ENCODE results near the gene YPEL3. TPM values are rescaled to one million over a fixed set of nuclear protein-coding genes. Genes with fewer than 3 reads are reported as not detected.
A peak's percentile ranks its signal among the peaks of the same experiment; 100 is the strongest.
"Not testable (repeated sequence)": the region's sequence is repeated elsewhere in the genome, so short reads cannot be mapped to it uniquely, and the experiment has no call there.

Gene YPEL3
- total RNA-seq, 1 donor from 2014 or later: 21.1 TPM

DNA sequence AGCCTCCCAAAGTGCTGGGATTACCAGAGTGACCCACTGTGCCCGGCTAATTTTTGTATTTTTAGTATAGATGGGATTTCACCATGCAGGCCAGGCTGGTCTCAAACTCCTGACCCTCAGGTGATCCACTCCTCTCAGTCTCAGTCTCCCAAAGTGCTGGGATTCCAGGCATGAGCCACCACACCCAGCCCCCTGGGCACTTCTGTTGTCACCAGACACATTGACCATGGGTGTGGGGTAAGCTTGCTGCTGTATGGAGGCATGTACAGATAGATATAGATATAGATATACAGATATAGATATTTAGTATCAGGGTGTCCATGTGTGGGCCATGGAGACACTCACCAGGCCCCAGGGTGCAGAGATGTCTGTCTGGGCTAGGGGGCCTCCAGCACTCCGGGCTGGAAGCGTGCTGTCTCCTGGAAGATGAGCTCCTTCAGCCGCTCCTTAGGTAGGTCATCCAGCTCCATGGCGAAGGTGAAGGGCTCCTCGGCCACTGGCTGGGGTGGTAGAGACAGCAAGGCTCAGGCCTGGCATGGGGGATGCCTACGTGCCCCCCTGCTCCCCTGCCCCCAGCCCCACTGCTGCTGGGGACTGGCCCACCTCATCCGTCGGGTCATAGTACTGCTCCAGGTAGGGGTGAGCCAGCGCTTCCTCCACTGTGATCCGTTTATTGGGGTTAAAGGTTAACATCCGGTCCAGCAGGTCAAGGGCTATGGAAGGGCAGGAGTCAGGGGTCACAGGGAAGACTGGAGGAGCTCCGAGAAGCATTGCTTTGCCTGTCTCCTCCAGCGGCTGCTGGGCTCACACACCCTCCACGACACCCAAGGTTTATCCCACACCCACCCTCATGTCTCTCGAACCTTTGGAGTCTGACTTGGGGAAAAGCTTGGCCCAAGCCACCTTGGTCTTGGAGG lies 20.5 kb upstream of the YPEL3 start:
- DNase-seq: no peak

DNA sequence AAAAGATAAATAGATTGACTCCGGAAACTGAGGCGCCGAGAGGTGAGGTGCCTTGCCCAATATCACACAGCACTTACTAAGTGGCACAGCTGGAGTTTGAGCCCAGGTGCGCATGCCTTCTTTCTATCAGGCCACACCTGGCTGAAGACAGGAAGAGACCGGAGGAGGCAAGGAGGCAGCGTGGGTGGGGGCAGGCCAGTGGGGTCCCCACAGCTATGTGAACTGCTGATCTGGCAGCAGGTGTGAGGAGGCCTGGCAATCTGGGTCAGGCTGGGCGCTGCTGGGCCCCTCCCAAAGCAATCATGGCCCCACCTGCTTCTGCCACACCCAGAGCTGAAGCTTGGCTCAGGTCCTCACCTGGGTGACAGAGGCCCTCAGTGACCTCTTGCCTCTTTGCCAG lies 19.2 kb upstream of the YPEL3 start:
- no peak for DNase-seq

DNA sequence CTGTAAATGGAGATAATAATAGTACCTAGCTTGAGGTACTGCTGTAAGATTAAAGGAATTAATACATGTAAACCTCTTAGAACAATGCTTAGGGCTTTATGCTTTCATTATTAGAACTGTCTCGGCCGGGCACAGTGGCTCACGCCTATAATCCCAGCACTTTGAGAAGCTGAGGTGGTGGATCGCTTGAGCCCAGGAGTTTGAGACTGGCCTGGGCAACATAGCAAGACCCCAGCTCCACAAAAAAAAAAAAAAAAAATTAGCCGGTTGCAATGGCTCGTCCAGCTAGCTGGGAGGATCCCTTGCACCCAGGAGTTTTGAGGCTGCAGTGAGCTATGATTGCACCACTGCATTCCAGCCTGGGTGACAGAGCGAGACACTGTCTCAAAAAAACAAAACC lies 18.8 kb upstream of the YPEL3 start:
- DNase-seq: not testable (repeated sequence)

DNA sequence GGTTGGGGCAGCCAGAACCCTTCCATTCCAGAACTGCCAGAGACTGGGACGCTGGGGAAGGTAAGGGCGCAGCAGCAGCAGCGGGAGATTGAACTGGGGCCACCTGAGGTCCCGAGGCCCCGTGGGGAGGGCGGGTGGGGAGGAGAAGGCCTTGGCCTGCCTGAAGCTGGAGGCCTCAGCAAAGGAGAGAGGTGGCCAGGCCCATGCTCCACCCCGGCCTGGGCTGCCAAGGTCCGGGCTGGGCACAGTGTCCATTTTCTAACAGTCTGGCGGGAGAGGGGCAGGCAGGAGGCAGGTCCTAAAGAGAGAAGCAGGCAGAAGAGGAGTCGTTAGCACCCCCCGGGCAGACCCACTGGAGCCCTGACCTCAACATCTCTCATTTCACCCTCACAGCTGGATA lies 18.4 kb upstream of the YPEL3 start:
- no peak for DNase-seq

DNA sequence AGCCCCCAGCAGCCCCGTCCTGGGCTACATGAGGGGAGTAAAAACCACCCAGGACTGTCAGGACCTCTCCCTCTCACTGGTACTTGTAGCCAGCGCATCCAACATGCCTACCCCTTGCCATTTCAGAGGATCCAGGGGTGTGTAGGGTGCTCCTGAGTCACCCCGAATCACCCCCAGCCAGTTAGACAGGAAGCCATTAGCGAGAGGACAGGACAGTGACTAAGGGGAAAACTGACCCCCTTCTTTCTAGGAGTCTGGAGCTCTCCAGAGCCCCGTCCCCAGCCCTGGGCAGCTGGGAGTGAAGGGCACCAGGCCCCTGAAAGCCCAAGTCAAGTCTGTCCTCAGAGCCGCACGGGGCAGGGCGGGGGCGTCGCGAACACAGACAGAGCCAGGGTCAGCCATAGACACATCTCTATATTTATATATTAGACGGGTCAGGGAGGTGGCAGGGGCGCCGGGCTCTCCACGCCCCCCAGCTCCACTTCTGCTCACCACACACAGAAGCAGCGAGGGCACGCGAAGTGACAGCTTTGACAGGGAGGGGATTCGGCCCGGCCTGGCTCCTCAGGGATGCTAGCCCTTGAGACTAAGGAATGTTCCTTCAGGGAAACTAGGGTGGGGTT lies 17.8 kb upstream of the YPEL3 start:
- DNase-seq: no peak

DNA sequence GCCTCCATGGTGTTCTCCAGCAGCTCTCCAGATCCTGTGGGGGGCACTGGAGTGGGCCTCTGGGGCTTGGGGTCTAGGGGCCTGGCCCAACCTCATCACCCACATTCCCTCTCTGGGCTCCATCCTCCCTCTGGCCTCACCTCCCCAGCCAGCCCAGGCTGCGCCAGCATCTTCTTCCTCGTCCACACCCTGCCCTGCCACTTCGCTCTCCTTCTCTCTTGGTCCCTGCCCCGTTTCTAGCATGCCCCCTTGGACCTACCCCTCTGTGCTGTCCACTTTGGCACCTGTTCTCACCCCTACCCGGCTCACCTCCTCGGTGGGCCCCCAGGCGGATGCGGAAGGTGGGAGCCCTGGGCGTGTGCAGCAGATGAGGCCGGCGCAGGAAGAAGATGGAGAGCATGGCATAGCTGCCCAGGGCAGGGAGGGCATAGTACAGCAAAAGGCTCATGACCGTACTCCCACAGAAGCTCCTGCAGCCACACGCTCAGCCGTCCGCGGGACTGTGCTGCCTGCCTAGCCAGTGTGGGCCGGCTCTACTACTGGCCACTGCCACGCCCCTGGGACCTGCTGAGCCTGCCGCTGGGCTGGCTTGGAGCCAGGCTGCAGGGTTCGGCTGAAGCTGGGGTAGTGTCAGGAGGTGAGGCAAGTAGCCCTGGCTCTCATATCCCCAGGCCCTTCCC lies 17.2 kb upstream of the YPEL3 start, which contains the start of gene GDPD3:
Gene GDPD3 (minus strand): TSS at position 507 of the 680 bp plus-strand sequence. CDS start 59 bp downstream, at position 448.
- no peak for DNase-seq

DNA sequence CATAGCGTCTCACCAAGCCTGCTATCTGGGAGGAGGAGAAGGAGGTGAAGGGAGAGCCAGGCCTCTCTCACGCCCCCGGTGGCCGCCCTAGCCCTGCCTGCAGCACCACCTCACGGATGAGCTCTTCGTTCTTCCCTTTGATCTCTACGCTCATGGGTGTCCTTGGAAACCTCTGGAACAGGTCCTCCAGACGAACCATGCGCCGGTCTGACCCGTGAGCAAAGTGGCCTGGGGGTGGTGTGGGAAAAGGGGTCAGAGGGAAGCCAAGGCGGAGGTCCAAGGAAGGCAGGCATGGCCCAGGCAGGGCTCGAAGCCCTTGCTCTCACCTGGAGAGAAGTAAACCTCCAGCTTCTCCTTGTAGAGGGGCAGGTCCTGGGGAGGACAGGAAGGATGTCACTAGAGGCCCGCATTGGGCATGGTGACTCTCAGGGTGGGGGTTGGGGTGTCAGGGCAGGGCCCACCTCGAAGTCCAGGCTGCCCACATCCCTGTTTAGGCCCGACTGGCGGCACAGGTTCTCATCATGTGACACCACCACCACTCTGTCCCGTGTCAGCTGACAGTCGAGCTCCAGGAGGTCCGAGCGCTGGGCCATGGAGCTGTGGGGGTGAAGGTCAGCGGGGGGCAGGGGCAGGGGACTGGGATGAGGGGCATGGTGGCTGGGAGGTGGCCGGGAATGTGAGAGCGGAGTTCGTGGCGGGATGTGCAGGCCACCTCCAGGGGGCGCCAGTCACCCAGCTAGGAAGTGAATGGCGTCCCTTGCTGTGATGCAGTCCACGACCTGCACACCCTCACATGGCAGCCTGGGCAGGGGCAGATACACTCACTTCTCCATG lies 16.4 kb upstream of the YPEL3 start:
- no peak for DNase-seq

DNA sequence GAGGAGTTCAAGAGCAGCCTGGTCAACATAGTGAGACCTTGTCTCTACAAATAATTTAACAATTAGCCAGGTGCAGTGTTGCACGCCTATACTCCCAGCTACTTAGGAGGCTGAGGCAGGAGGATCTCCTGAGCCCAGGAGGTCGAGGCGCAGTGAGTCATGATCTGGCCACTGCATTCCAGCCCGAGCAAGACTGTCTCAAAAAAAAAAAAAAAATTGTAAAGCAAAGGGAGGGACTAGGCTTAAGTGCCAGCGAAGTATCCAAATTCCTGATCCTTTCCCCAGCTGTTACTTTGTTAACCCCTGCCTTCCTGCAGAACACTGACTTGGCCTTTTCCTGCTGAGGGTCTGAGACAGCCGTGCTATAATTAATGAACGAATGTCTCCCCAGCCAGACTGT lies 14.6 kb upstream of the YPEL3 start:
- no peak for DNase-seq

DNA sequence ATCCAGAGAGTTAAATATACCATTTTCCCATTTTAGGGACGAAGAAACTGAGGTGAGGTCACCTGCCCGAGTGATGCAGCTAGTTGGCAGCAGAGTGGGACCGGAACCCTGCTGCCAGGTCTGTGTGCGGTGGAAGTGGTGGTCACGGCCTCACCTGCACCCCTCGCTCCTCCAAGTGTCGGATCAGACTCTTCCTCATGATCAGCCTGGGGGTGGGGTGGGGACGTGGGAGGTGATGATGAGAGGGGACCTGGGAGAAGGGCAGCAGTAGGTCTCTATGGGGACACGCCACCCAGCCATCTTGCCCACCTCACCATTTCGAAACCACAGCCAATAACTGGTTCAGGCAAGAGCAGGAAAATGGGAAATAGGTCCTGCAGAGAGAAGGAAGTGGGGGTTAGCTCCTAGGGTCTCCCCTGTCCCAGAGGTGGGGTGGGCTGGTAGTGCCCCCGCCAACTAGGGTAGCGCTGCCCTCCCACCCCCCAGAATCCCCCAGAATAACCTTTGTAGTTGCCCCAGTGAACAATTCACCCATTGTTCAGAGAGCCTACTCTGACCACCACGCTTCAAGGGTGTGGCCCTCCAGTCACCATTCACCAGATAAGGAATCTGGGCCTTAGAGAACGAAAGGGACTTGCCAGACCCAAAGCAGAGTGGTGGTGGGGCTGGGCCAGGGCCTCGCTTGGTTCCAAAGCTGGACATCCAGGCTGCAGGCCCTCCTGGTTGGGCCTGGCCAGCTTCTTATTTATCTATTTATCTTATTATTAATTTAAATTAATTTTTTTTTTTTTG lies 12.2 kb upstream of the YPEL3 start:
- no peak for DNase-seq

DNA sequence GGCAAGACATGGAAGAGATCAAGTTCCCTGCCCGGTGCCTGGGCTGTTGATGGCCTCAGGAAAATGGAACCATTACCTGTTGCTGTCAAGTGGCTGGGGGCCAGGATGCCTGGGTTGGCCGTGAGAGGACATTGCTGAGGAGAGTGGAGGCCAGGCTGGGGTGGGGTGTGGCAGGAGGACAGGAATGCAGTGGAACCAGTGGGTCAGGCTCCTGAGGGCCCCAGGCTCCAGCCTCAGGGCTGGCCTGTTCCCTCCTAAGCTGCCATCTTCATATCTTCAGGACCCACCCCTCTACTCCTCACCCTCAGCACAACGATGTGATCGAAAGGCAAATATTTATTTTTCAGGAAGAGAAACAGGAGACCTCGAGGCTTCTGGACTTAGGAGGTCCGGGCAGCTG lies 8.5 kb upstream of the YPEL3 start:
- no peak for DNase-seq

DNA sequence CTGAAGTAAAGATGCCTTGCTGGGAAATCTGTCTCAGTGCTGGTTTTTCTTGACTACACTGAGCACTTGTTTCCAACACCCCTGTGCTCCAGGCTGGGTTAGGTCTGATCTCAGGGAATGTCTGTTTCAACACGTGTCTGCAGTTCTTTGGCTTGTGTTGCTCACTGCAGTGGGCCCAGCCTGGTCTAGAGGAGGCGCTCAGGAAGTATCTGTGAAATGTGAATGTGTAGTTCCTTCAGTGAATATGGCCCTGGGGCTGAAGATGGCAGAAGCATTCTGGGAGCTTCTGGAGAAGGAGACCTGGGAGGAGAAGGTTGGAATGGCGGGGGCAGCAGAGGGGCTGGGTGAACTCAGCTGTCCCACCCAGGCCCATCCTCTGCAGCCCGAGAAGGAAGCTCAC lies 8.1 kb upstream of the YPEL3 start:
- no peak for DNase-seq

DNA sequence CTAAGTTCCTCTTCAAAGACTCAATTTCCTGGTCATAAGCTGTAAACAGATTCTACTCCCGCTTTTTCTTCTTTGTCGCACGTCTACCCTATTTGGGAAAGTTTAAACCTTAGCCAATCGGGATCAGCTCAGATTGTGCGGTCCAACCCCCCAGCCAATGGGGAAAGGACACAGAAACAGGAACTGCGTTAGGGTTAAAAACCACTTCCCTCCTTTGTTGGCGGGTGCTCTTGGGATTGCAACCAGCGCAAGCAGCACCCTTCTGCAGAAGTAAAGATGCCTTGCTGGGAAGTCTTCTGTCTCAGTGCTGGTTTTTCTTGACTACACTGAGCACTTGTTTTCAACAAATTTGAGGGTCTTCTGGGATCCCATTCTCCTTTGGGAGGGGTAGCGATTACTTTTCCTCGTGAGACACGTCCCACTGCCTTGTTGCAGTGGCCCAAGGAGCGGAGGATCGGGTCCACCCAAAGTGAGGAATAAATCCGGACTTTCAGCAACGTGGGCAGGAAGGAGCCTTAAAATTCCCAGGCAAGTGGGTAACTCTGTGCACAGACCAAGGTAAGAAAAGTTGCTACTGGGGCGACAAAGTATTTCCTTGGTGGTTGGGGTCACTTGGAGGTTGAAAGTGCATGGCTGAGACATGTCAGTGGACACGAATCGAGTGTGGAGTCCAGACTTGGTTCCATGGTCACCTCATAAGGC lies 1.0 kb upstream of the YPEL3 start:
- DNase-seq: no peak

DNA sequence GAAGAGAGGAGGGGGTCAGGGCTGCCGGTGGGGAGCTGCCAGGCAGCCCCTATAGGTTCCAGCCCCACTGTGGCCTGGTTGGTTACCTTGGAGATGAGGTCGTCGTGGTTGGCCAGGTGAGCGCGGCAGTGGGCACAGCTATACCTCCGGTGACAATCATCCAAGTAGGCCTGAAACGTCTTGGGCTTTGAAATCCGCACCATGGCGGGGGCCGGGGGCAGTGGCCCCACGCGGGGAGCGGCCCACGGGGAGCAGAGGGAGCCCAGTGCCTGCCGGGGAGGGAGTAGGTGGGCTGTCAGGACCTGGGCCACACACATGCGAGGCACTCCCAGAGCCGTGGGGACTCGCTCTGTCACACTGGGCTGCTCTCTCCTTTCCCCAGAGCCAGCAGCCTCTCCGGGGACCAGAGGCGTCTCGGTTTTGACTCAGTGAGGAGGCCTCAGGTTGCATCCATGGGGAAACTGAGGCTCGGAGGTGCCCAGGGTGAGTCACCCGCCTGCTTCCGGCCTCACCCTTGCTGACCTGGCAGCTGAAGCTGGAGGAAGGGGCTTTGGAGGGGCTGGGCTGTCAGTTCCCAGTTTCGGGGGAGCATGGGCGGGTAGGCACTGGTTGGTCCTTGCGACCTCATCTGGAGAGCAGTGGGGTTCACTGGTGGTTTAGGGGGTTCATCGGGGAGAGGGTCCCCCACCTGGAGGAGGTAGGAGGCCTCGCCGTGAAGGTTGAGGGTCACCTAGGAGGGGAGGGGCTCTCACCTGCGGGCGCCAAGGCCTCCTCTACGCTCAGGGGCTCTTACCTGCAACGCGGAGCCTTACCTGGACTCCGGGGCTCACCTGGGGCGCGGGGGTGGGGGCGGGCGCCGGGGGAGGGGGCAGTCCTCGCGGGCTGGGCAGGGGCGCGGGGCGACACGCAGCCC lies 591 bp downstream of the YPEL3 start:
- no peak for DNase-seq

DNA sequence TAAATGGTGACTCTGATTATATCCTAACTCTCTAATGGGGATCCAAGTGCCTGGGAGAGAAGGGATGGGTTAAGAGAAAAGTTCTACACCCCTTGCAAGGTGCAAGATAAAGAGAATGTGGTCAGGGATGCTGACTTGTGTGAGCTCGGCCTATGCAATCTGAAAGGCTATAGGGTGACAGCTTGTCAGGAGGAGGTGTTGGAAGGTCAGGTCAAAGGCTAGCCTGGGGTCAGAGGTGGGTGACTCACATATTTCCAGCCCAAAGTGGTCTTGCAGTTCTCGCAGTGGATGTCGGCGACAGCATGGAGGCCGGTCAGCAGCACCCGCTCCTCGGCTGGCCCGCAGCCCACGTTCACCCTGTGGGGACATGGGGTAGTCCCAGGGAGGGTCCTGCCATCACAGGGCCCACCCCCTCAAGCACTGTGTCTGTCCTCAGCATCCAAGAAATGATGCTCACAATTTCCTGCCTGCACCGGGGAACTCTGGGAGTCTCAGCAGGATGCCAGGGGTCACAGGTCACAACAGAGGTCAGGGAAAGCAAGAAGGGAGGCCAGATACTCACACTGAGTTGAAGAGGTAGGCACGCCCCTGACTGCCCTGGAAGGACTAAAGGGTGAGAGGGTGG lies 1.4 kb downstream of the YPEL3 start:
- no peak for DNase-seq

DNA sequence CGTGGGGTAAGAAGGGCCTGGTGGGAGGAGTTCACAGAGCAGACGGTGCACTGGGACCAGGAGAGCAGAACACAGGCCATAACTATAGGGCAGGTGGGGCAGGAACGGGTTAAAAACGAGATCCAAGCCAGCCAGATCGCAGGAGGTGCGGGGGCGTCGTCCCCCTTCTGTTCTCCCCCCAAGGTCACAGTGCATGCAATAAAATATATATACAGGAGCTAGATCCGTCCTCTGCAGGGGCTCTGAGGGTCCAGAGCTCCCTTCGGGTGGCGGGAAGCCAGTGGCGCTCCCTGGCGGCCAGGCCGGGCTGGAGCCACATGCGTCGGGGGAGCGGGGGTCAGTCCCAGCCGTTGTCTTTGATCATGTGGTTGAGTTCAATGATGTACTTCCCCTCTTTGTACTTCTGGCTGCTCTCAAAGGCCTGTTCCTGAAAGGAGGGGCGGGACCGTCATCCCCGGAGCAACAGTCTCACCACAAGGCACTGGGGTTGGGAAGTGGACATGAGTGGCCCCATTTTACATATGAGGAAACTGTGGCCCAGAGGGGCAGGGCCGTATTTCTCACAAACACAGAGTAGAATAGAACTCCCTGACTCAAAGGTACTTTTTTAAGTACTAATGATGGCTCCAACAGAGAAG lies 3.5 kb downstream of the YPEL3 start:
- peak; percentile 29 for DNase-seq

DNA sequence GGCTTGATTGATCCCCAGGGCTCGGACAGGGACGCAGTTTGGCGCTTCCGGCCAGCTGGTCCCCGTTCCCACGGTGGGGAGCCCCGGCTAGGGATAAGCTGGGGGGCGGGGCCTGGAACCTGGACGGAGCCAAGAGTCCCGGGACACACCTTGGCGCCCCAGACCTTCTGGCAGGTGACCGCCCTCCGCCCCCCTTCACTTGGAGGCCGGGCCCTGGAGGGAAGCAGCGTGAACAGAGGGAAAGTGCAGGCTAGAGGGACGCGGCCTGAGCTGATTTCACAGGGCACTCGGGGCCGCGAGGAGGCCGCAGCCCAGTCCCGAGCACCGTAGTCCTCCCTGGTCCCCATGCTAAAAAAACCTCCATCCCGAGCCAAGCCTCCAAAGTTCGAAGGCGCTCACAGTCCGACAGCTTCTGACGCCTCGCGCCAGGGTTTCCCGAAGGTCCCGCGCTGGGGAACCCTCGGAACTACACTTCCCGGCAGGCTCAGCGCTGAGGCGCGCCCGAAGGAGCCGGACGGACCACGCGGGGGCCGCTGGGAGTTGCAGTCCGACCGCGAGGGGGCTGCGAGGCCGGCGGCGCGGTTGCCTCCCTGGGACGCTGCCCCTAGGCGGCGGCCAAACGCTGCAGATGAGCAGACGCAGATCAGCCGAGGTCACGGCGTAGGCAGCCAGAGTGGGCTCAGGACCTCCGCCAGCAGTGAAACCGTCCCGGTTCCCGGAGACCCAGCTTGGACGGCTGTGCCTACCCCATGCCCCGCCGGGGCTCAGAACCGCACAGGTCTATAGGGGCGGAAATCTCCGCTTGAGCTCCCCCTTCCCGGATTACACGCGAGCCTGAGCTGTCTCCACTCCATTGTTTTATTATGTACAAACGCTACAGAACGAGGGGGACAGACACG lies 4.3 kb downstream of the YPEL3 start, which contains the start of gene TBX6:
Gene TBX6 (minus strand): TSS at position 451 of the 899 bp plus-strand sequence. CDS start 731 bp downstream, outside the sequence.
- peak; percentile 83 for DNase-seq

DNA sequence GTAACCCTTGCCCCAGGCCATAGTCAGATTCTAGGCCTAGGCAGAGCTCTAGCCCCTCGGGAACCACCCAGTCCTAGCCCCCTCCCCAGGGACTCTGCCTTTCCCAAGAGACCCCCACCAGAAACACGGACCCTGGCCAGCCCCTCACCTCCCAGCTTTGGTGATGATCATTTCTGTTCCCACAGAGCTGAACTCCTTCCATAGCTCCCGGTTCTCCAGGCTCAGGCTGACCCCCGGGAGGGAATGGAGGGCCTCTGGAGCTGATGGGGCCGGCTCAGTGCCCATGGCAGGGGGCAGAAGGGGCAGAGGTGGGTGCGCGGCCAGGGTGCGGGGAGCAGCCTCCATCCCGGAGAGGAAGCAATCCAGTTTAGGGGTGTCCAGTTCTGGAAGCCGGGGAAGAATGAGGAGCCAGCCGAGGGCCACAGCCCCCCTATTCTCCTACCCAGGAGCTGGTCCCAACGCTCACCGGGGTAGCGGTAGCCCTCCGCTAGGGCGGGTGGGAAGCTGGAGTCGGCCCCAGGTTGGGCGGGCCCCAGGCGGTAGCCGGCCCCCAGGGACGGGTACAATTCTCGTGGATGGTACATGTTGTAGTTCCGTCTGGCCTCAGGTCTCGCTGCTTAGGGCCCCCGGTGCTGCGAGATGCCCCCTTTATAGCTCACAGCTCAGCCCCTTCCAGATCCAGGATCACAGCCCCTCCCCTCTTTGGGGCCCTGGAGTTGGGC lies 5.2 kb downstream of the YPEL3 start:
- no peak for DNase-seq
